Common myeloid progenitor, CD34-positive (primary cell): ENCODE measurements around the gene NFRKB.
A peak's percentile ranks its signal among the peaks of the same experiment; 100 is the strongest.

Experiments used
- CTCF ChIA-PET: fragments of 350-600 bp; sonication (Branson Sonifier 250); formaldehyde crosslinking; loops from one replicate; lab custom pipeline; 2021; ENCODE audit warnings: antibody characterized with exemption; lab: Charles Lee
- POLR2A ChIA-PET: fragments of 350-600 bp; sonication (Branson Sonifier 250); formaldehyde crosslinking; loops from one replicate; lab custom pipeline; 2021; ENCODE audit warnings: antibody characterized with exemption; lab: Charles Lee
- DNase-seq, 3 donors: peaks; one replicate each; pipeline versions ENCODE4 v3.0.0 to v3.0.0-alpha.2; 2013
- H3K27ac ChIP-seq, 2 experiments: 1 replicate in 1 of 2; 2 replicates in 1 of 2; pipeline ENCODE4 v1.7.0; 2013; ENCODE audit warnings: inconsistent platforms in 2 of 2, low read length in 2 of 2, mild to moderate bottlenecking in 2 of 2, low read depth in 1 of 2, moderate library complexity in 1 of 2; ENCODE audit not compliant: severe bottlenecking in 2 of 2, insufficient read depth in 1 of 2, poor library complexity in 1 of 2
- H3K27me3 ChIP-seq, 5 experiments: replicated peaks in 2 of 5; 1 replicate in 3 of 5; 2 replicates in 2 of 5; pipeline versions ENCODE4 v1.6.1 to v1.7.0; 2013; ENCODE audit warnings: low read length in 4 of 5, mild to moderate bottlenecking in 2 of 5, moderate library complexity in 2 of 5, inconsistent platforms in 1 of 5; ENCODE audit not compliant: insufficient read depth in 5 of 5, control insufficient read depth in 4 of 5
- H3K36me3 ChIP-seq, 4 experiments: 1 replicate in 2 of 4; 2 replicates in 2 of 4; pipeline versions ENCODE4 v1.6.1 to v1.7.0; 2013; ENCODE audit warnings: low read length in 3 of 4, control low read depth in 1 of 4, mild to moderate bottlenecking in 1 of 4; ENCODE audit not compliant: control insufficient read depth in 4 of 4, insufficient read depth in 4 of 4
- H3K4me1 ChIP-seq, 4 experiments: 1 replicate in 3 of 4; 2 replicates in 1 of 4; pipeline versions ENCODE4 v1.6.1 to v1.7.1; 2013; ENCODE audit warnings: low read length in 3 of 4, mild to moderate bottlenecking in 3 of 4, control low read depth in 1 of 4, inconsistent platforms in 1 of 4, moderate library complexity in 1 of 4; ENCODE audit not compliant: control insufficient read depth in 4 of 4, insufficient read depth in 4 of 4; ENCODE audit errors: control extremely low read depth in 1 of 4
- H3K4me3 ChIP-seq, 7 experiments: 1 replicate in 4 of 7; 2 replicates in 3 of 7; pipeline versions ENCODE4 v1.5.1 to v1.7.0; 2013; ENCODE audit warnings: mild to moderate bottlenecking in 7 of 7, low read length in 6 of 7, moderate library complexity in 6 of 7, inconsistent platforms in 2 of 7, low read depth in 2 of 7, control low read depth in 1 of 7; ENCODE audit not compliant: insufficient read depth in 4 of 7, control insufficient read depth in 1 of 7; ENCODE audit errors: extremely low read depth in 1 of 7
- H3K9me3 ChIP-seq, 5 experiments: 1 replicate in 4 of 5; 2 replicates in 1 of 5; pipeline versions ENCODE4 v1.6.1 to v1.7.1; 2013; ENCODE audit warnings: low read length in 4 of 5, mild to moderate bottlenecking in 2 of 5, inconsistent platforms in 1 of 5, low read depth in 1 of 5, moderate library complexity in 1 of 5; ENCODE audit not compliant: control insufficient read depth in 4 of 5, insufficient read depth in 2 of 5; ENCODE audit errors: control extremely low read depth in 1 of 5
- WGBS: methylation state at CpG from one replicate; pipeline ENCODE4 v1.1.5; 2013; ENCODE audit not compliant: insufficient coverage; 5-methylcytosine and 5-hydroxymethylcytosine counted together

NFRKB gene

GRCh38 chr11:129928923-129929692, 33.7 kb upstream of the NFRKB start:
- WGBS, result 100% methylated on average over 1 of the region's 3 CpGs
- POLR2A ChIA-PET, result no interaction called here

GRCh38 chr11:129922674-129923073, 27.3 kb upstream of the NFRKB start:
- ChIA-PET CTCF (interaction anchor here (0.7 to 12.8 kb wide), 14 partner anchors 13 to 227 kb away, joined by 3 to 150 read pairs (median 4); no protein-coding TSS in a partner anchor), POLR2A (no interaction called here)
- H3K4me1 ChIP-seq, result peaks cover 3 to 29% (median 9%) of the 10 kb centered on the region in 4 experiments
- no peak overlapping the region for H3K27ac ChIP-seq
- no peaks in the 10 kb centered on the region for H3K27me3 ChIP-seq
- peaks cover 0 to 12% (median 7%) of the 10 kb centered on the region in 4 experiments for H3K36me3 ChIP-seq
- H3K4me3 ChIP-seq, result no peak overlapping the region
- no CpG with 5 or more reads among the region's 5 CpGs for WGBS
- peak in 2 of 3 donors; percentile 30 to 34 for DNase-seq
- H3K9me3 ChIP-seq, result no peaks in the 10 kb centered on the region

More at GRCh38 chr11:129928923-129929692, 33.7 kb upstream of the NFRKB start:
- Histone ChIP-seq H3K36me3 (peaks cover 3 to 21% (median 5%) of the 10 kb centered on the region in 4 experiments), H3K4me3 (no peak overlapping the region), H3K27me3 (no peaks in the 10 kb centered on the region), H3K9me3 (no peaks in the 10 kb centered on the region), H3K4me1 (peaks cover 0 to 15% (median 5%) of the 10 kb centered on the region in 4 experiments), H3K27ac (no peak overlapping the region)
- CTCF ChIA-PET, result interaction anchor here (1.1 to 12.8 kb wide), 5 partner anchors 12 to 216 kb away, joined by 3 to 150 read pairs (median 4); no protein-coding TSS in a partner anchor
- no peak for DNase-seq

DNA sequence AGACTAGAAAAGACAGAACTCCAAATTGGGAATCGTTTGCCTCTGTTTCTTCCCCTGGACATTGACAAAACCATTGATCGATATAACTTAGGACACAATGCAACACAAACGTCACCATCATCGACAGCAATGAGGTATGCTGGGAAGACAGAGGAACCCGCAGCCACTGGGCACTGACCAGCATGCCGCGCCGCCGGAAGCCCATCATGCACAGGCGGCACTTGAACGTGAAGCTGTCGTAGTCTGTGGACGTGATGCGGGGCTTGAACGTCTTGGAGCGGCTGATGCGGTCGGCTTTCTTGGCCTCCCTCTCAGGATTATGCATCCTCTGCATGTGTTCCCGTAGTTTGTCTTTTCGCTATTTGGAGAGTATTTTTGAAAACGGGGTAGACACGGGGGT, 23.0 kb upstream of the NFRKB start:
- Histone ChIP-seq H3K27me3 (no peaks in the 10 kb centered on the region), H3K9me3 (no peaks in the 10 kb centered on the region), H3K4me1 (peaks cover 3 to 18% (median 9%) of the 10 kb centered on the region in 4 experiments), H3K36me3 (peaks cover 0 to 28% (median 23%) of the 10 kb centered on the region in 4 experiments), H3K4me3 (no peak overlapping the region), H3K27ac (no peak overlapping the region)
- 98% methylated on average over 19 of the region's 22 CpGs for WGBS
- DNase-seq, result no peak
- ChIA-PET POLR2A (no interaction called here), CTCF (interaction anchor here (1.2 kb wide), 1 partner anchor 228 kb away, joined by 3 read pairs; no protein-coding TSS in a partner anchor)

- POLR2A ChIA-PET, result no interaction called here
- 100% methylated on average over 2 of the region's 2 CpGs for WGBS
- peaks cover 3 to 11% (median 7%) of the 10 kb centered on the region in 4 experiments for H3K4me1 ChIP-seq
- no peak overlapping the region for H3K27ac ChIP-seq
- H3K4me3 ChIP-seq, result no peak overlapping the region
- no peaks in the 10 kb centered on the region for H3K9me3 ChIP-seq
- H3K27me3 ChIP-seq, result no peaks in the 10 kb centered on the region
- H3K36me3 ChIP-seq, result peaks cover 0 to 28% (median 23%) of the 10 kb centered on the region in 4 experiments
- no peak for DNase-seq
- CTCF ChIA-PET, result interaction anchor here (1.2 kb wide), 1 partner anchor 229 kb away, joined by 3 read pairs; no protein-coding TSS in a partner anchor
These were observed 21.9 kb upstream of the NFRKB start for GRCh38 chr11:129917231-129917630.

GRCh38 chr11:129911298-129911697, 15.9 kb upstream of the NFRKB start:
- peak overlapping the region in 1 of 2 experiments; percentile 36 for H3K27ac ChIP-seq
- no peaks in the 10 kb centered on the region for H3K27me3 ChIP-seq
- ChIA-PET CTCF (interaction anchor here (4.4 kb wide), 1 partner anchor 11 kb away, joined by 29 read pairs; no protein-coding TSS in a partner anchor), POLR2A (no interaction called here)
- DNase-seq, result no peak
- WGBS, result 35% methylated on average over 2 of the region's 3 CpGs
- no peak overlapping the region for H3K4me3 ChIP-seq
- H3K36me3 ChIP-seq, result peaks cover 2 to 32% (median 21%) of the 10 kb centered on the region in 4 experiments
- no peaks in the 10 kb centered on the region for H3K9me3 ChIP-seq
- H3K4me1 ChIP-seq, result peaks cover 0 to 9% (median 3%) of the 10 kb centered on the region in 4 experiments

- H3K36me3 ChIP-seq, result peaks cover 7 to 35% (median 18%) of the 10 kb centered on the region in 4 experiments
- WGBS, result 100% methylated on average over 1 of the region's 7 CpGs
These were observed 15.0 kb upstream of the NFRKB start for GRCh38 chr11:129910360-129910759.

More at GRCh38 chr11:129910360-129910759, 15.0 kb upstream of the NFRKB start:
- DNase-seq, result no peak
- Histone ChIP-seq H3K4me3 (no peak overlapping the region), H3K27me3 (no peaks in the 10 kb centered on the region), H3K9me3 (no peaks in the 10 kb centered on the region), H3K4me1 (peaks cover 0 to 9% (median 3%) of the 10 kb centered on the region in 4 experiments), H3K27ac (no peak overlapping the region)
- ChIA-PET CTCF (interaction anchor here (0.7 to 4.4 kb wide), 5 partner anchors 9 to 305 kb away, joined by 3 to 29 read pairs (median 4); no protein-coding TSS in a partner anchor), POLR2A (no interaction called here)
